ENCODE data around the gene EREG.

The EREG gene

DNA sequence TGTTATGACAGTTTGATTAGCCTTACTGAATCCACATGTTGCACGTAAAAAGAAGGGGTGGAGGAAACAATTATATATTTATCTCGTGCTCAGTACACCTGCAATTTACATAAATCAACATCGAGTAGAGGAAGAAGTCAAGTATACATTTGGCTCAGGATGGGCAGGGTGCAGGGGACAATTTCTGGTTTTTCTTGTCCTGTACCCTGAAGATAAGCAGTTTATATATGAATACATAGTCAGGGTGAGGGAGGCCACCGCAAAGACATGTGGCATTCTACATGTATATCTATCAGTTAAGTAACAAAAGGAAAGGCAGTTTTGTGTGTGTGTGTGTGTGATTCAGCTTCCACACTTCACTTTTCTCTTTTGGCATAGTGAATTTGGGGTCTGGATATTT, 11.1 kb upstream of the EREG start:
- DNase-seq, result no peak

DNA sequence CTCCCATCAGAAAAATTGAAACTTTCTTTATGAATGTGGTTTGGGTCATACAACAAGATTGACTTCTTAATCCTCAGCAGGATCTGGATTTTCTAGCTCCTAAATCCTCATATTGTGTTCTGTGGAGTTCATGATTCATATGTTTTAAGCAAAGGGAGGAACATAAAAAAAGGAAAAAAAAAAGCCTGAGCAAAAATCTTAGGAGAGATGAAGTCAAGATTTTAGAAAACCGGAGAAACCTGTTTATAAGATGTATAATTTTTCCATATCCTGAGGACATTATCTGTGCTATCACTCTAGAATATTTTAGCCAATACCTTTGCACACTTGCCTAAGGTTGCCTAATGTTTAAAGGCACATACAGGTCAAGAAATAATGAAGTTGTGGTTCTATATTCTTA, 7.0 kb upstream of the EREG start:
- no peak for DNase-seq

DNA sequence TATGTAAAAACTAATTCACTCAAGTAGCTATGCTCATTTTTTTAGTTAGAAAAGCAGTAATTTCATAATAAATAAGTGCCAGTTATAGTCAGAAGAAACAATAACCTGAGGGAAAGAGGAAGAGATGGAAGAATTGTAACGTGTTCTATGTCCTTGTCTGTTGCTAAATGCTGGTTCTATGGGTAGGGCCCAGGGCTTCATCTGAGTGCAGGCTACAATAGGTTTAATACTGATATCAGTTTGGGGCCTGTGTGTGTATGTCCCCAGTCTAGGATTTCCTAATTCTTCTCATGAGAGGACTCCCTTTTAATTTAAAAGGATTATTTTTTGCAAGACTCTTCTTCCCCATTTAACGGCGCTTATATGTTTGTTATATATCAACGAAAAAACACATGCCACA, 3.3 kb upstream of the EREG start:
- DNase-seq, result no peak

DNA sequence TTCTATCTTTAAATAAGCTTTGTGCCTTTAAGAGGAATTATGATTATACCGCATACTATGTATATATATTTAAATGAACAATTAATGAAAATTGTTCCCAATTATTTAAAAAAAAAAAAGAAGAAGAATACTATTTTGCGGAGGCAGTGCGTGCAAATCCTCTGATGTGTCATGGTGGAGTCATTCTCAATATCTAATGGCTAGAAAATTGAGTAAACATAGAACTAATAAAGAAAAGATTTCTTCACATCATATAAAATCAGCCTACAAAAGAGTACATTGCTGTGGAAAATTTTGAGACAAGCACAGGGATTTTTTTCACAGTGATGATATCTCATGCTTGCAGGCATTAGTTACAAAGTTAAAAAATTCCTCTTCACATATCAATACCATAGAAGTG, 2.6 kb upstream of the EREG start:
- no peak for DNase-seq

DNA sequence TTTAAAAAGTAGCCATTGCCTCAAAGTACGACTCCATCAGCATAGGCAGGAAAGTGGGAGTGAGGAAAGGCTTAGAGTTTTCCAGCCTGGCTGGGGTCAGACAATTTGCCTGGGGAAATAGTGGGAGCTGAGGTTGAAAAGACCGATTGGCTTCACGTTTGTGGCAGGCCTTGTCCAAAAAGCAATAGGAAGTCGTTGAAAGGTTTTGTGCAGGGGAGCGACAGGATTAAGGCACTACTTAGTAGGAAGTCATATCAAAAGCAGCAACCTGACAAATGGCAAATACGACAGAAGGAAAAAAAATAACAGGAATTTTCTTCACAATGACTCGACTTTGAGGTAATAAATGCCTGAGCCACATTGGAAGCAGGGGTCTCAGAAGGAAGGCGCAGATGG, 691 bp upstream of the EREG start:
- DNase-seq, result no peak

DNA sequence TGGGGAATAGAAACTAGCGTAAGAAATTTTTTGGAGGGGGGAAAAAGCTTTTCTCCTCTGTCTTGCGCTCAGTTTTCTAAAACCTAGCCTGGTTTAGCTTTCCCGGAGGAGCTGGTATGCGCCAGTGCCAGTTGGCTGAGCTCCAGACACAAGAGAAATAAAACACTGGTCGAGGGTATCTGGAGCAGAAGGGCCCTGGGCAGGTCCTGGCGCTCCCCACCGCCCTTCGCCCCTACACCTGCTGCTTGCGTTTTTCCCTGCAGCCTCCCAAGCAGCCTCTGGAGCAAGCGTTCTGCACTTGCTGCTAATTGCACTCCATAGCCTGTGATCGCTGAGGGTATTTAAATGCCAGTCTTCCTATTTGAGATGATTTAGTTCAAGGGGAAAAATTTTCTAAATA, 816 bp downstream of the EREG start:
- DNase-seq, result no peak

DNA sequence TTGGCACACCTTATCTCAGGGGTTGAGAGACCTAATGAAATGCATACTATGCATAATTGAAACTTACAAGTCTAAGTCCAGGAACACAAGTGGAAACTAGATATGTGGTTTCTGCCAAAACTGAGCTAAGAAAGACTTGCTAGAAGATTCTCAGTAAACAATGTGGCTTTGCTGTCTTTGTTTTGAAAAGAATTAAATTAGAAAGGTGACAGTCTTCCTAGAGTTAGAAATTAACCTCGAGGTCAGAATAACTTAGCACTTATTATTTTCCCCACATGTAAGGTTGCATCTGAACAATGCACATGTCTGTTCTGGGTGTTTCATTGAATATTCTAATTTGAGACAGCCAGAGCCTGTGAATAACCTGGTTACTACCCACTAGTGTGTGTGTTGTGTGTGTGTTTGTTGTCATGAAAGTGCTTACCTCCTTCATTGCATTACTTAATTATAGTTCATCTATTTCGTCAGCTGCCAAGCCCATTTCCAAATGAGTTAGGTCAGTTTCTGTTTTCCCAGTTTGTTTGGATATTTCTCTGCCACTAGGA, 1.5 kb downstream of the EREG start:
- no peak for DNase-seq

DNA sequence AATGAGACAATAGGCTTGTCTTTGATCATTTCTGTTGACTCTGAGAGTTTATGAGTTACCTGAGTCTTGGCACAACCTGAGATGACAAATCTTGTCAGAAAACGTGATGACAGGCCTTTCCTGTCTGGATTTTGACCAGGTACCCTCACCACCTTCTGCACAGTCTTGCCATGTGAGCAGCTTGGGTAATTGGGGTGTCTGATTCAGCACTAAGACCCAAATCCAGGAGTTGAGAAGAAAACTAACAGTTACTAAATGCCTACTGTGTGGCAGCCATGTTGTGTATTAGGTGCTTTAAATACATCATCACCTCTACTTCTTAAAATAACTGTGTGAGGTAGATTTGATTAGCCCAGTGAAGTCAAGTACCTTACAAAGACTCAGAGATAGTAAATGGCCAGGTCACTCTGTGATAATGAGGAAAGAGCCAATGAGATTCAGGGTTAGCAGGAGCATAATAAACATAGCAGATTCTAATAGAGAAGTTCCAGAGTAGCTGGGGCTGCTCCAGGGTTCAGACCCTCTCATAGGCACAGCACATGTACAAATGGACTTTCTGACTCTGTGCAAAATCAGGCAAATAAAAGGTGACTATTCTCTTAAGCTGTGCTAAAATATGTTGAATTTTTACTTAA, 2.8 kb downstream of the EREG start:
- DNase-seq, result no peak

DNA sequence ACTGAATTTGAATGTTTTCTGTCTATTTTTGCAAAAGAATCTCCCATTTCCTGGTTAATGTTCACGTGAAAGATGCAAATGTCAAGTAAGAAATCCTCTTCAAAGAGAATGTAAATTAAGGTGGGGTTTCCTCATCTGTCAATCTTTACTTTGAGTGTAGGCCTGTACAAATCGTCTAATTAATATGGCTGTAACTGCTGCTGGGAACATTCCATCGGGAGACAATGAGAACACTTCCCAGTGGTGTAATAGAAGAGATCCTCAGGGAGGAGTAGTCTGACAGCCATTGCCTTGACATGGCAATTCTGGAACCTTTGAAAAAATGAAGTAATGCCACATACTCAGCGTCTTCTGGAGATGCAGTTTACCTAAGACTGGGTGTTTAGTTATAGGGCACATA, 3.7 kb downstream of the EREG start:
- no peak for DNase-seq

DNA sequence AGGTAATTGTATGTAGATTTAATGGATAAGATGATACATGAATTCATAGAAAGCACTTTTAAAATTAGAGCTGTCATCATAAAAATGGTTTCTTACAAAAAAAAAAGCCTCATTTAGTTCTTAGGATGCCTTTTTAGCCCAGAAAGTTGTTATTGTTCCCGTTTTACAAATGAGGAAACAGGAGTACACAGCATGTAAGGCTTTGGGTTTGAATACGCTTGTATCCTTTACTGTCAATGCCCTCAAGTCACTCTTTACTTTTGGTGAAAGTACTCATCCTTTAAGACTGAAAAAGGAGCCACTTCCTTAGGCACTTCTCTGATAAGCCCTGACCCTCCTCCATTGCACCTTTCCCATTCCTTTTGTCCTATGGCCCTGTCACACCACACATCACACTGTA, 4.9 kb downstream of the EREG start:
- DNase-seq, result no peak

DNA sequence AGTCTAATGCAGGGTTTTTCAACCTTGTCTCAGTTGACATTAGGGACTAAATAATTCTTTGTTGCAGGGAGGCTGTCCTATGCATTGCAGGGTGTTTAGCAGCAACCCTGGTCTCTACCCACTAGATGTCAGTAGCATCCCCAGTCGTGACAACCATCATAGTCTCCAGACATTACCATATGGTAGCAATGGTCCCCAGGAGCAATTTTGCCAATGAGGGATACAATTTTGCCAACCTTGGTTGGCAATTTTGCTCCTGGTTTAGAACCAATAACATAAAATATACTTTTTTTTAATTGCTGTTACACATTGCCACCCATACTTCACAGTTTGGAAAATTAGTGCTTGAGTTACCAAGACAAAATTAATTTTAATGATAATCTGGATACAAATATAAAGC, 6.0 kb downstream of the EREG start:
- DNase-seq, result peak in 1 of 14 donors; percentile 1

DNA sequence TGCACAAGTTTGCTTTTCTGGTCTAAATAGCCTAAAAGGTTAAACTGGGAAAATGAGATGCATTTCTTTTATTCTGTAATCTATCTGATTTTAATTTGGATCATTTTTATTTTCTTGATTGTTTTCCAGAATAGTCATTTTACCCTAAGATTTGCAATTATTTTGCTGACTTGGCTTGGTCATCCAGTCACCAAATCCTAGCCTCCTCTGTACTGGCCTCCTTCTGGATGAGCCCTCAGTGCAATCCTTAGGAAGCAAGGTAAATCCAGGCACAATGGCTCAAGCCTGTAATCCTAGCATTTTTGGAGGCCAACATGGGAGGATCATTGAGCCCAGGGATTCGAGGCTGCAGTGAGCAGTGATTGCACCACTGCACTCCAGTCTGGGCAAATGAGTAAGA, 9.2 kb downstream of the EREG start:
- DNase-seq, result no peak

DNA sequence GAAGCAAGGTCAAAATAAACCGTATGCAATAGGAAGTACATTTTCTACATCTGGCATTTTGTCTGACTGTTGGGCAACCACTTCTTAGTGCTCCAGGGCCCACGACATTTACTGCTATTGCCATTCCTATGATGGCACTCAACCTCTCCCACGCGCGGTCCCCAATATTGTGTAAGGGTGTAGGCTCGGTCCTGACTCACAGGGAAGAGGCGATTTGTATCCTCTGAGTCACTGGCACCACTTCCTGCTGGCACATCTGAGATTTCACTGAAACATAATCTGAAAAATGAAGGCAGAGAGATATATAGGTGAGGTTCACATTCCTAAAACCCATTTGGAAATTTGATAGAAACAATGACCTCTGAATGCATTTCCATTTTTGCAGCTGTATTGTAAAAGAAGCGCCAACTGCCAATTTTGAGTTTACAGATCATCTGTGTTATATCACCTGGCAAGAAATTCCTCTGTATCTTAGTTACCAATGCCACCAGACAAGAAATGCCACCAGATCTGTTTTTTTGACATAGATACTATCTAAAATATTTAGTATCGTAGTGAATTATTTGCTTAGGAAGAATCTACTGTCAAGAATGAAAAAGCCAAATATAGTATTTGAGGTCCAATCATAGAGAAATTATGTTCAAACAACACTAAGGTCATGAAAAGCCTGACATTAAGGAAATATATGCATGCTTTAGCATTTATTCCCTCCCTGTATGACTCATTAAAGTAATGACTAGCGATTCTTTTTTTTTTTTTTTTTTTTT, 9.8 kb downstream of the EREG start:
- DNase-seq, result no peak

DNA sequence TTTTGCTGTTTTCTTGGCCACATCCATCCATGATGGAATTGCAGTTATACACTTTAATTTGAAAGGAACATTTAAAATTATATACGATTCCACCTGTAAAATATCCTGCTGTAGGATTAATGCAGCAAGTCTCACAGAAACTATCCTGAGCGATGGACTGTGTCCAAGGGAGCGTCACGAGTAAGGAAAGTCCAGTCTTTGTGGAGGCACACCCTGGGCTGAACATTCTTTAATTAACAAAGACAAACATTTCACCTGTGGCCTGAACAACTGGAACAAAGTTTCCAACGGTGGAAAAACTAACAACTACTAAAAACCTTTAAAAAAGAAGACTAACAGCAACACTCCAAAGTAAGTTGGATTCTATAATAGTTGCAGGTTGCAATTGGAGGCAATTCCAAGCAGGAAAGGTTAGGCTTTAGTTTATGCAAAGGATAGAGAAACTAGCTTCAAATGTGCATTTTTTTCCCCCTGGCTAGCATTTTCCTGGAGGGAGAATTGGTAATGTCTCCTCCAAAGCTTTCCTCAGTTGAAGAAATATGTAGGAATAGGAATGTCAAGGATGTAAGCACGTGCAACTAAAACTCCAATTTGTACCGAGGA, 11.0 kb downstream of the EREG start:
- DNase-seq, result no peak

DNA sequence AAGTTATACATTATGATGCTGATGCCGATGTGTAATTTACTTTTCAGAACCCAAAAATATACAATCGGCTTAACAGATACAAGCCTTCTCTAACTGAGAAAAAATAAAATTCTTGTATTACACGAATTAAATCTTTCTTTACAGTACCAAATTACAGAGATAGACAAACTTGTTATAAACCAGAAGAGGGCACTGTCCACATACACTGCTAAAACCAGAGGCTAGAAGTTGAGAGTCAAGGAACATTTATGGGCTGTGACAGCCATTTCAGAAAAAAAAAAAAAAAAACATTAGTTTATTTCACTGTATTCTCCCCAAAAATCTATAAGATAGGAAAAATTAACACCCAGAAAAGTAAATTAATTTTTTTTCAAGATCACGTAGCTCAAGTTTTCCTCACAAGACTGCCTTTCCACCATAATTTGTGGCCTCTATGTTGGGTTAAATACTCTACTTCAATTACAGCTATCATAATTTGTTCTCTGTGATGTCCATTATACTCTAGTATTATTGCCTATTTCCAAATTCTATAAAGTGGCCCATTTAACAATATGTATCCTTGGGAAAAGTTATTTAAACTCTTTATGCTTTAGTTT, 12.0 kb downstream of the EREG start:
- DNase-seq, result no peak

DNA sequence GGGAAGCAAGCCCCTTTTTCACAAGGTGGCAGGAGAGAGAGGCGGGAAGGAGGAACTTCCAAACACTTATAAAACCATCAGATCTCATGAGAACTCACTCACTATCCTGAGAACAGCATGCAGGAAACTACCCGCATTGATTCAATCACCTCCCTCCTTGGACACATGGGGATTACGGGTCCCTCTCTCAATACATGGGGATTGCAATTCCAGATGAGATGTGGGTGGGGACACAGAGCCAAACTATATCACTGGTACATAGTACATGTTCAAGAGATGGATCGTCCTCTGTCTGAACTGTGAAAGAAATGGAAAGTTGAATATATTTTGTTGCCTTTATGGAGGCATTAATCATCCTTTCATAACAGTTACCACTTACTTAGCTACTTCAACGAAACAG, 12.8 kb downstream of the EREG start:
- no peak for DNase-seq

DNA sequence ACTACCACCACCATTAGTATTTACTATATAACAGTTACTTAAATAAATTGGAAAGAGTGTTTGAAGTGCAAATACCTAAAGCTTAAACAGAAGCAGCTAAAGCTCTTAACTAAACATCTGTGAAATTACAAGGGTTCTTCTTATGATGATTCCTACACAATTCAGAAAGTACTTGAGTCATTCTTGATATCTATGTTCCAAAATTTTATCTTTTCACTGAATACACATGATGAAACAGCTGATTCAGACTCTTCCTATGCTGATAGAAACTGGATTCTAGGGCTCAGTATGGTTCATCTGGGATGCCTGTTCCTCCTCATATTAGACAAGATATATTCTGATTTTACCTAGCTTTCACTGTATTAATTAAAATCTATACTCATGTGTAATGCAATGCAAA, 13.6 kb downstream of the EREG start:
- no peak for DNase-seq

DNA sequence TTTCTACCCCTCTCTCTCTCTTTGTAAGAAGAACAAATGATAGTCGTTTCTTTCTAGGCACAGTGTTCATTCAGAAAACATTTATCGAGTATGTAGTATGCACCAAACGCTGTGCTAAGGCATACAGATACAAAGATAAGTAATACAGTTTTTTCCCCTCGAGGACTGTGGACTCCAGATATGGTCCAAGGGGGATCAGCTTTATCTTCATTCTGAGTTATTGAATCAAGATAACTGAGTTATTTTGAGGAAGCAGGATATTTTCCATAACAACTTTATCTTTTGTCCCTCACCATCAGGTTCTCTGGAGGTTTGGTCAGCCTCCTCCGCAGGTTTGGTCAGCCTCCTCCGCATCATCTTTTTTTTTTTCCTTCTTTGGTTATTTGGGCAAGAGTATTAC, 15.0 kb downstream of the EREG start:
- DNase-seq, result no peak

DNA sequence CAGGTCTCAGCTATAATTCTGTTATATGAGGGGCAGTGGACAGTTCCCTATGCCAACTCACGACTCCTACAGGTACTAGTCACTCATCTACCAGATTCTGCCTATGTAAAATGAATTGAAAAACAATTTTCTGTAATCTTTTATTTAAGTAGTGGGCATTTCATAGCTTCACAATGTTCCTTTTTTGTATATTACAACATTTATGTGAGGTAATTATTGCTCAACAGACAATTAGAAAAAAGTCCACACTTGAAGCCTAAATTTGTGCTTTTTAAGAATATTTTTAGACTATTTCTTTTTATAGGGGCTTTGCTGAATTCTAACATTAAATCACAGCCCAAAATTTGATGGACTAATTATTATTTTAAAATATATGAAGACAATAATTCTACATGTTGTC, 20.4 kb downstream of the EREG start:
- no peak for DNase-seq

DNA sequence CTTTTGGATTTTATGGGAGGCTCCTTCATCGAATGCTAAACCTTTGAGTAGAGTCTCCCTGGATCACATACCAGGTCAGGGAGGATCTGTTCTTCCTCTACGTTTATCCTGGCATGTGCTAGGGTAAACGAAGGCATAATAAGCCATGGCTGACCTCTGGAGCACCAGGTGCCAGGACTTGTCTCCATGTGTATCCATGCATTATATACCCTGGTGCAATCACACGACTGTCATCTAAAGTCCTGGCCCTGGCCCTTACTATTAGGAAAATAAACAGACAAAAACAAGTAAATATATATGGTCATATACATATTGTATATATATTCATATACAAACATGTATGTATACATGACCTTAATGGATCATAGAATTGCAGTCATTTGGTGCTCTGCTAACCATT, 21.2 kb downstream of the EREG start:
- no peak for DNase-seq

DNA sequence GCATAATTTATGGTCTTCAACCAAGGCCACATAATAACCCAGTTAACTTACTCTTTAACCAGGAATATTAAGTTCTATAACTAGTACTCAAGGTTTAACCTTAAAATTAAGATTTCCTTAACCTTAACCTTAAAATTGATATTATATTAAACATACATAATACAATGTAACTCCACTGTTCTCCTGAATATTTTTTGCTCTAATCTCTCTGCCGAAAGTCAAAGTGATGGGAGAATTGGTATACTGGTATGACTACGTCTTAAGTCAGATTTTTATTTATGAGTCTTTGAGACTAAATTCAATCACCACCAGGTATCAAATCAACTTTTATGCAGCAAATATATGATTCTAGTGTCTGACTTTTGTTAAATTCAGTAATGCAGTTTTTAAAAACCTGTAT, 22.8 kb downstream of the EREG start:
- DNase-seq, result no peak

DNA sequence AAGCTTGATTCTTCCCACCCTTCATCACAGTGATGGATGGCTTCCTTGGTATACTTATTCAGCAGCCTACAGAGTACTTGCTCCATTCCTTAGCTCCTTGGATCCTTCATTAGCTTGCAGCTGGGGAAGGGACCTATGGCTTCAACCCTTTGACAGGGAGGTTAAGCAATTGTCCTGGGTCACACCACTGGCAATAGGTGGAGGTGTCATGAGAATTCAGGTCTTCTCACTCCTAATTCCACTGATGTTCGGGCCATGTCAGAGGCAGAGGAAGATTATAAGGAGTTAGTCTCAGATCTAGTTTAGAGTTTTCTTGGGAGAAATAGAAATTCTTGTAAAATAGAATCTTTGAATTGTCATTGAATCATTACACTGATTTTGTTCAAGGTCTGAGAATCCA, 24.5 kb downstream of the EREG start:
- no peak for DNase-seq

DNA sequence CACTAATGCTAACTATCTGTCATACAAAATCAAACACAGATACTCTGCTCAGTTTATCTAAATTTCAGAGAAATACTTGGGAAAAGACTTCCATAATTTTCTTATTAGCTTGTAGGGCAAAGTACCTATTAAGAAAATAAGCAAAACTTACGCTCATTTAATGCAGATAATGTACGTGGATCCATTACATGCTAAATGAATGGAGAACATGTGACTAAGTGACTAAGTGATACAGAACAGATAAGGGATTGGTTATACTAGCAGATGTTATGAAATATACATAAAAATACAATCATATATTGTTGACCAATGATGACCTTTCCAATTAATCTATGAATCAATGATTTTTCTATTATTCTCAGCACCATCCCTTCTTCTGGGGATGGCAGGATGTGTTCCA, 25.7 kb downstream of the EREG start:
- DNase-seq, result no peak

DNA sequence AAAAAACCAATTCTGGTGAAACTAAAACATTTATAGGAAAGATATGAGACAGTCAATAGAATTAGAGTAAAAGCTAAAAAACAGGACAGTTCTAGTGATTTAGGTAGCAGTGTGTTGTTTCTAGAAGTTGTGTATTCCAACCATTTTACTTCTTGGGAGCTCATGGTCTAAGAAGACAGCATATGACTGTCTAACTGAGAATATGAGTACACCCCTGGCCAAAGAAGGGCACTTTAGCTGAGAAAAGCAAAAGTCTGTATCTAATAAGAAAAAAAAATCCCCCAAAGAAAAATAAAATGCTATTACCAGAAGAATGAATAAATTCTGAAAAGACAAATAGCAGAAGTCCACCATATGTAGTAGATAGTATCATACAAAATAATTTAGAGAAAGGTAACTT, 26.4 kb downstream of the EREG start:
- DNase-seq, result no peak

Measured in C1 segment of cervical spinal cord (tissue), 14 donors.